ENCODE data around the gene GTF2A1.
"Not testable (repeated sequence)": the region's sequence is repeated elsewhere in the genome, so short reads cannot be mapped to it uniquely, and the experiment has no call there.

The GTF2A1 gene

GRCh38 chr14:81220830-81221578 lies at the start of gene GTF2A1:
Gene GTF2A1 (minus strand): TSS chr14:81220959. CDS start chr14:81220518, 441 bp downstream.
- DNase-seq = peak; percentile 85

GRCh38 chr14:81269979-81270375 lies 49.2 kb upstream of the GTF2A1 start:
- DNase-seq = no peak

GRCh38 chr14:81269100-81269978 lies 48.6 kb upstream of the GTF2A1 start:
- DNase-seq = peak; percentile 13

GRCh38 chr14:81268016-81268416 lies 47.3 kb upstream of the GTF2A1 start:
- no peak for DNase-seq

- DNase-seq = no peak
Observed at GRCh38 chr14:81265636-81266169, 44.9 kb upstream of the GTF2A1 start.

GRCh38 chr14:81264671-81265070 lies 43.9 kb upstream of the GTF2A1 start:
- no peak for DNase-seq

GRCh38 chr14:81263777-81264410 lies 43.1 kb upstream of the GTF2A1 start:
- no peak for DNase-seq

GRCh38 chr14:81261176-81261575 lies 40.4 kb upstream of the GTF2A1 start:
- DNase-seq = no peak

GRCh38 chr14:81260732-81261131 lies 40.0 kb upstream of the GTF2A1 start:
- DNase-seq = no peak

GRCh38 chr14:81256289-81256960 lies 35.7 kb upstream of the GTF2A1 start:
- peak; percentile 19 for DNase-seq

GRCh38 chr14:81252278-81252677 lies 31.5 kb upstream of the GTF2A1 start:
- DNase-seq = no peak

- DNase-seq = no peak
Observed at GRCh38 chr14:81247271-81247766, 26.6 kb upstream of the GTF2A1 start.

- no peak for DNase-seq
Observed at GRCh38 chr14:81246461-81247270, 25.9 kb upstream of the GTF2A1 start.

- DNase-seq = no peak
Observed at GRCh38 chr14:81245771-81246170, 25.0 kb upstream of the GTF2A1 start.

- DNase-seq = not testable (repeated sequence)
Observed at GRCh38 chr14:81244431-81244830, 23.7 kb upstream of the GTF2A1 start.

- DNase-seq = no peak
Observed at GRCh38 chr14:81243499-81243898, 22.7 kb upstream of the GTF2A1 start.

- DNase-seq = not testable (repeated sequence)
Observed at GRCh38 chr14:81236849-81237248, 16.1 kb upstream of the GTF2A1 start.

- DNase-seq = no peak
Observed at GRCh38 chr14:81236138-81236537, 15.4 kb upstream of the GTF2A1 start.

GRCh38 chr14:81235096-81235495 lies 14.3 kb upstream of the GTF2A1 start:
- no peak for DNase-seq

- DNase-seq = no peak
Observed at GRCh38 chr14:81234278-81234677, 13.5 kb upstream of the GTF2A1 start.

- no peak for DNase-seq
Observed at GRCh38 chr14:81233615-81234014, 12.9 kb upstream of the GTF2A1 start.

- DNase-seq = no peak
Observed at GRCh38 chr14:81231540-81231939, 10.8 kb upstream of the GTF2A1 start.

Data from GF-D8 (cell line).